Measurements from ENCODE around the gene TMEM171. TPM values are rescaled to one million over a fixed set of nuclear protein-coding genes. Genes with fewer than 3 reads are reported as not detected.

TMEM171 gene
- total and polyA plus RNA-seq, 2 donors (not counting 1 experiment from before 2014, with no cell fraction given), result not detected

- H3K27me3 Mint-ChIP-seq, result no peaks in the 10 kb centered on the region
Observed at GRCh38 chr5:73093943-73094342, 26.4 kb upstream of the TMEM171 start.

DNA sequence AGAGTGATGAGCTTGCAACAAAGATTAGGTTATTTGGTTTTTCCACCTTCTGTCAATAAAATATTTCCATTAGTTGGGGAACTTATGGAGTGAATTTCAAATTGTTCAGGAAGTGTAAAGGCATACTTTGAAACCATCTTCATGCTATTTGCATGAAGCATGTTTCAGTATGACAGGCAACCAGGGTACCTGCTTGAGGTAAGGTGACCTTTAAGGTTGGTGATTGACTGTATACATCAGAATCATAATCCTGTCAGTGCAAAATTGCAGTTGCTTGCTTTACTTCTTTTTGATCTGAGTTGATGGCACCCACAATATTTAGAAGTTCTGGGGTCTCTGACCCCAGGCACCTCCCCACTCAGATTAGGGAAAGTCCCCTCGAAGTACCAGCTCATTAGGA lies 26.0 kb upstream of the TMEM171 start:
- H3K9me3 Mint-ChIP-seq (ENCODE audit: insufficient read depth), result no peaks in the 10 kb centered on the region
- Histone ChIP-seq H3K9me3 (ENCODE audit: control extremely low read depth in 1 of 3, control insufficient read depth in 2 of 3, insufficient read depth in 1 of 3, low read length in 2 of 3) (no peaks in the 10 kb centered on the region), H3K27me3 (replicated peaks in 1 of 4; ENCODE audit: control extremely low read depth in 1 of 4, control insufficient read depth in 3 of 4, insufficient read depth in 4 of 4, low read length in 3 of 4) (peaks cover 0 to 3% (median 0%) of the 10 kb centered on the region in 4 experiments), H3K27ac (ENCODE audit: low read length in 2 of 2) (no peak overlapping the region), H3K4me2 (replicated peaks; ENCODE audit: low read depth, low read length, poor library complexity, severe bottlenecking) (no peak overlapping the region), H2AFZ (ENCODE audit: insufficient read depth, low read depth, low read length, poor library complexity, severe bottlenecking) (no peak overlapping the region), H3K4me1 (ENCODE audit: control insufficient read depth in 2 of 2, insufficient read depth in 2 of 2, low read length in 2 of 2) (no peaks in the 10 kb centered on the region), H3K9ac (ENCODE audit: low read length) (no peak overlapping the region), H3K4me3 (ENCODE audit: control extremely low read depth in 1 of 5, extremely low read depth in 1 of 5, insufficient read depth in 1 of 5, low read depth in 2 of 5, low read length in 4 of 5) (no peak overlapping the region), H3K36me3 (replicated peaks in 1 of 2; ENCODE audit: control extremely low read depth in 1 of 2, control insufficient read depth in 1 of 2, extremely low read depth in 1 of 2, insufficient read depth in 2 of 2, low read length in 1 of 2) (no peaks in the 10 kb centered on the region), H3K79me2 (ENCODE audit: control insufficient read depth, insufficient read depth, low read length) (no peaks in the 10 kb centered on the region), H4K20me1 (ENCODE audit: control insufficient read depth, insufficient read depth, low read length, poor library complexity, severe bottlenecking) (no peaks in the 10 kb centered on the region)
- no peak for TF ChIP-seq EZH2 (IDR thresholded peaks at IDR 0.05; ENCODE audit: borderline replicate concordance, insufficient read depth, low read depth, low read length, poor library complexity, severe bottlenecking)
- TF ChIP-seq, protein P1, sequence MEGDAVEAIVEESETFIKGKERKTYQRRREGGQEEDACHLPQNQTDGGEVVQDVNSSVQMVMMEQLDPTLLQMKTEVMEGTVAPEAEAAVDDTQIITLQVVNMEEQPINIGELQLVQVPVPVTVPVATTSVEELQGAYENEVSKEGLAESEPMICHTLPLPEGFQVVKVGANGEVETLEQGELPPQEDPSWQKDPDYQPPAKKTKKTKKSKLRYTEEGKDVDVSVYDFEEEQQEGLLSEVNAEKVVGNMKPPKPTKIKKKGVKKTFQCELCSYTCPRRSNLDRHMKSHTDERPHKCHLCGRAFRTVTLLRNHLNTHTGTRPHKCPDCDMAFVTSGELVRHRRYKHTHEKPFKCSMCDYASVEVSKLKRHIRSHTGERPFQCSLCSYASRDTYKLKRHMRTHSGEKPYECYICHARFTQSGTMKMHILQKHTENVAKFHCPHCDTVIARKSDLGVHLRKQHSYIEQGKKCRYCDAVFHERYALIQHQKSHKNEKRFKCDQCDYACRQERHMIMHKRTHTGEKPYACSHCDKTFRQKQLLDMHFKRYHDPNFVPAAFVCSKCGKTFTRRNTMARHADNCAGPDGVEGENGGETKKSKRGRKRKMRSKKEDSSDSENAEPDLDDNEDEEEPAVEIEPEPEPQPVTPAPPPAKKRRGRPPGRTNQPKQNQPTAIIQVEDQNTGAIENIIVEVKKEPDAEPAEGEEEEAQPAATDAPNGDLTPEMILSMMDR (IDR thresholded peaks at IDR 0.05), result no peak
- H3K27me3 Mint-ChIP-seq, result no peaks in the 10 kb centered on the region
- ChIA-PET POLR2A (no interaction called here), CTCF (no interaction called here)
- no peak overlapping the region for H3K27ac Mint-ChIP-seq
- no peak overlapping the region for H3K4me3 Mint-ChIP-seq
- WGBS (ENCODE audit: insufficient coverage), result no CpG with 5 or more reads among the region's 1 CpG
- DNase-seq (no peak), ATAC-seq (ENCODE audit: low read depth) (no peak)
- no peaks in the 10 kb centered on the region for H3K4me1 Mint-ChIP-seq
- intact Hi-C loops (cut with micrococcal nuclease), result no loop called here

More at GRCh38 chr5:73093943-73094342, 26.4 kb upstream of the TMEM171 start:
- no peaks in the 10 kb centered on the region for H3K4me1 ChIP-seq (ENCODE audit: control insufficient read depth in 2 of 2, insufficient read depth in 2 of 2, low read length in 2 of 2)
- peaks cover 0 to 3% (median 0%) of the 10 kb centered on the region in 4 experiments for H3K27me3 ChIP-seq (replicated peaks in 1 of 4; ENCODE audit: control extremely low read depth in 1 of 4, control insufficient read depth in 3 of 4, insufficient read depth in 4 of 4, low read length in 3 of 4)
- no peaks in the 10 kb centered on the region for H3K79me2 ChIP-seq (ENCODE audit: control insufficient read depth, insufficient read depth, low read length)
- Mint-ChIP-seq H3K4me3 (no peak overlapping the region), H3K4me1 (no peaks in the 10 kb centered on the region), H3K9me3 (ENCODE audit: insufficient read depth) (no peaks in the 10 kb centered on the region), H3K27ac (no peak overlapping the region)
- H3K36me3 ChIP-seq (replicated peaks in 1 of 2; ENCODE audit: control extremely low read depth in 1 of 2, control insufficient read depth in 1 of 2, extremely low read depth in 1 of 2, insufficient read depth in 2 of 2, low read length in 1 of 2), result no peaks in the 10 kb centered on the region
- H3K9ac ChIP-seq (ENCODE audit: low read length), result no peak overlapping the region
- no peak for ATAC-seq (ENCODE audit: low read depth)
- ChIA-PET CTCF (no interaction called here), POLR2A (no interaction called here)
- no peak overlapping the region for H3K4me2 ChIP-seq (replicated peaks; ENCODE audit: low read depth, low read length, poor library complexity, severe bottlenecking)
- no peak overlapping the region for H3K27ac ChIP-seq (ENCODE audit: low read length in 2 of 2)
- no peaks in the 10 kb centered on the region for H3K9me3 ChIP-seq (ENCODE audit: control extremely low read depth in 1 of 3, control insufficient read depth in 2 of 3, insufficient read depth in 1 of 3, low read length in 2 of 3)
- DNase-seq, result no peak
- no peak overlapping the region for H3K4me3 ChIP-seq (ENCODE audit: control extremely low read depth in 1 of 5, extremely low read depth in 1 of 5, insufficient read depth in 1 of 5, low read depth in 2 of 5, low read length in 4 of 5)
- intact Hi-C loops (cut with micrococcal nuclease), result no loop called here
- H4K20me1 ChIP-seq (ENCODE audit: control insufficient read depth, insufficient read depth, low read length, poor library complexity, severe bottlenecking), result no peaks in the 10 kb centered on the region
- no peak overlapping the region for H2AFZ ChIP-seq (ENCODE audit: insufficient read depth, low read depth, low read length, poor library complexity, severe bottlenecking)
- no CpG with 5 or more reads among the region's 7 CpGs for WGBS (ENCODE audit: insufficient coverage)
- TF ChIP-seq EZH2 (IDR thresholded peaks at IDR 0.05; ENCODE audit: borderline replicate concordance, insufficient read depth, low read depth, low read length, poor library complexity, severe bottlenecking), result no peak
- TF ChIP-seq, protein P1 (IDR thresholded peaks at IDR 0.05), result no peak

Data from B cell (primary cell).